Prostate gland (tissue), 2 donors: ENCODE data around the gene FHL2.
A peak's percentile ranks its signal among the peaks of the same experiment; 100 is the strongest.

Source experiments
- POLR2A ChIP-seq: fragments of 450-650 bp; IDR thresholded peaks from one replicate; pipeline ENCODE4 v1.6.1; 2016; ENCODE audit warnings: antibody characterized with exemption, mild to moderate bottlenecking
- POLR2AphosphoS5 ChIP-seq: sonication (generic); formaldehyde crosslinking; IDR thresholded peaks from one replicate; pipeline ENCODE4 v1.6.1; 2017; ENCODE audit warnings: antibody characterized with exemption
- TF ChIP-seq, protein P1 (sequence below), 4 experiments: fragments of 200-600 bp in 2 of 4; fragments of 450-650 bp in 2 of 4; sonication (generic) in 2 of 4; IDR thresholded peaks; 1 replicate in 3 of 4; 2 replicates in 1 of 4; pipeline ENCODE4 v1.5.1; 2016 to 2019; ENCODE audit warnings: antibody characterized with exemption in 4 of 4, mild to moderate bottlenecking in 2 of 4, moderate library complexity in 2 of 4

DNA sequence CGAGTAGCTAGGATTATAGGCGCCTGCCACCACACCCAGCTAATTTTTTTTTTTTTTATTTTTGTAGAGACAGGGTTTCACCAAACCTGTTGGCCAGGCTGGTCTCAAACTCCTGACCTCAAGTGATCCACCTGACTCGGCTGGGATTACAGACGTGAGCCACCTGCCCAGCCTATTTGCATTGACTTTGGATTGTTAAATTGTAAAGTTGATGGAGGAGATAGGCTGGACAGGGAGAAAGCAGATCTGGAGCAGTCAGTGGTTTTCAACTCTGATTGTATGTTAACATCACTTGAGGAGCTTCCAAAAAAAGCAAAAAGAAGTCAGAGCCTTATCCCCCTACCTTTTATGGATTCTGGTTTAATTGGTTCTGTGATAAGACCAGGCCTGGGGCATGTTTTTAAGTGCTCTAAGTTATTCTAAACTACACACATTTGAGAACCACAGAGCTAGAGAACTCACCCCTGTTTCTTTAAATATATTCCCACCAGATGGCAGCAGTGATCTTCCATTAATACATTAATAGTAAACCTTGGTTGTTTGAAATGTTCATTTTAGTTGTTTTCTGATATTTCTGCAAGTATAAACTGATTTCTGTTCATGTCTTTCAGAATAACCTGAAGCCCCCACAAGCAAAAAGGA is 54.0 kb downstream of the FHL2 start:
- TF ChIP-seq, protein P1, sequence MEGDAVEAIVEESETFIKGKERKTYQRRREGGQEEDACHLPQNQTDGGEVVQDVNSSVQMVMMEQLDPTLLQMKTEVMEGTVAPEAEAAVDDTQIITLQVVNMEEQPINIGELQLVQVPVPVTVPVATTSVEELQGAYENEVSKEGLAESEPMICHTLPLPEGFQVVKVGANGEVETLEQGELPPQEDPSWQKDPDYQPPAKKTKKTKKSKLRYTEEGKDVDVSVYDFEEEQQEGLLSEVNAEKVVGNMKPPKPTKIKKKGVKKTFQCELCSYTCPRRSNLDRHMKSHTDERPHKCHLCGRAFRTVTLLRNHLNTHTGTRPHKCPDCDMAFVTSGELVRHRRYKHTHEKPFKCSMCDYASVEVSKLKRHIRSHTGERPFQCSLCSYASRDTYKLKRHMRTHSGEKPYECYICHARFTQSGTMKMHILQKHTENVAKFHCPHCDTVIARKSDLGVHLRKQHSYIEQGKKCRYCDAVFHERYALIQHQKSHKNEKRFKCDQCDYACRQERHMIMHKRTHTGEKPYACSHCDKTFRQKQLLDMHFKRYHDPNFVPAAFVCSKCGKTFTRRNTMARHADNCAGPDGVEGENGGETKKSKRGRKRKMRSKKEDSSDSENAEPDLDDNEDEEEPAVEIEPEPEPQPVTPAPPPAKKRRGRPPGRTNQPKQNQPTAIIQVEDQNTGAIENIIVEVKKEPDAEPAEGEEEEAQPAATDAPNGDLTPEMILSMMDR (IDR thresholded peaks at IDR 0.05) = peak in 3 of 4 experiments; percentile 46 to 63 (median 54)
- TF ChIP-seq POLR2AphosphoS5 = no peak
- no peak for TF ChIP-seq POLR2A
